DOHH2 (cell line): ENCODE results near the gene SMAD7.

Experiments used
- H3F3A ChIP-seq: fragments of 200-600 bp; sonication (generic), shearing (Covaris generic); 2 replicates; pipeline ENCODE4 v1.6.0; 2016; ENCODE audit warnings: antibody characterized with exemption, mild to moderate bottlenecking; ENCODE audit not compliant: control insufficient read depth, insufficient read depth
- H3K27ac ChIP-seq: fragments of 200-600 bp; sonication (generic); 2 replicates; pipeline ENCODE4 v1.5.1; 2014; ENCODE audit warnings: low read depth, mild to moderate bottlenecking, low read length, moderate library complexity
- H3K27me3 ChIP-seq: fragments of 200-600 bp; sonication (generic); 2 replicates; pipeline ENCODE4 v1.6.1; 2014; ENCODE audit warnings: mild to moderate bottlenecking, low read length, mixed read lengths; ENCODE audit not compliant: control insufficient read depth
- H3K36me3 ChIP-seq: fragments of 200-600 bp; sonication (generic); 2 replicates; pipeline ENCODE4 v1.6.1; 2014; ENCODE audit warnings: mild to moderate bottlenecking, low read length, moderate library complexity, mixed read lengths; ENCODE audit not compliant: control insufficient read depth
- H3K4me1 ChIP-seq: fragments of 200-600 bp; sonication (generic); 2 replicates; pipeline ENCODE4 v1.6.1; 2014; ENCODE audit warnings: mild to moderate bottlenecking, low read length, mixed read lengths; ENCODE audit not compliant: control insufficient read depth
- H3K4me2 ChIP-seq: fragments of 200-600 bp; sonication (generic); 2 replicates; pipeline ENCODE4 v1.6.0; 2014; ENCODE audit warnings: mild to moderate bottlenecking, low read length, moderate library complexity
- H3K4me3 ChIP-seq: fragments of 200-600 bp; sonication (generic); 2 replicates; pipeline ENCODE4 v1.5.1; 2014; ENCODE audit warnings: mild to moderate bottlenecking, low read length, mixed read lengths
- H3K79me2 ChIP-seq: fragments of 200-600 bp; sonication (generic); 2 replicates; pipeline ENCODE4 v1.6.1; 2014; ENCODE audit warnings: mild to moderate bottlenecking, low read length, mixed read lengths; ENCODE audit not compliant: control insufficient read depth
- H3K9me2 ChIP-seq: fragments of 200-600 bp; sonication (generic); replicated peaks from 2 replicates; pipeline ENCODE4 v1.6.1; 2014; ENCODE audit warnings: mild to moderate bottlenecking, low read length, mixed read lengths; ENCODE audit not compliant: control insufficient read depth
- H3K9me3 ChIP-seq: fragments of 200-600 bp; sonication (generic); 2 replicates; pipeline ENCODE4 v1.6.1; 2014; ENCODE audit warnings: antibody characterized with exemption, low read length, mixed read lengths; ENCODE audit not compliant: control insufficient read depth, insufficient read depth
- H4K20me1 ChIP-seq: fragments of 200-600 bp; sonication (generic); 2 replicates; pipeline ENCODE4 v1.6.0; 2014; ENCODE audit warnings: low read depth, mild to moderate bottlenecking, antibody characterized with exemption, low read length, moderate library complexity; ENCODE audit not compliant: control insufficient read depth, insufficient read depth
- CTCF ChIP-seq: fragments of 200-600 bp; sonication (generic); IDR thresholded peaks from one replicate; pipeline ENCODE4 v1.5.1; 2014; ENCODE audit warnings: antibody characterized with exemption, mild to moderate bottlenecking, low read depth, low read length; ENCODE audit not compliant: poor library complexity, severe bottlenecking
- EZH2phosphoT487 ChIP-seq: fragments of 200-600 bp; sonication (generic); IDR thresholded peaks from 2 replicates; pipeline ENCODE4 v1.6.1; 2017; ENCODE audit warnings: borderline replicate concordance, mild to moderate bottlenecking, antibody characterized with exemption, low read length, moderate library complexity, mixed read lengths

SMAD7 gene

GRCh38 chr18:48925491-48925780, 25.3 kb downstream of the SMAD7 start:
- H3K4me3 ChIP-seq: no peak overlapping the region
- no peak overlapping the region for H3K4me2 ChIP-seq
- no peaks in the 10 kb centered on the region for H3K79me2 ChIP-seq
- H3K36me3 ChIP-seq: no peaks in the 10 kb centered on the region
- H3K27ac ChIP-seq: no peak overlapping the region
- H4K20me1 ChIP-seq: no peaks in the 10 kb centered on the region
- H3K9me2 ChIP-seq: no peaks in the 10 kb centered on the region
- TF ChIP-seq EZH2phosphoT487 (no peak), CTCF (no peak)
- no peaks in the 10 kb centered on the region for H3F3A ChIP-seq
- no peaks in the 10 kb centered on the region for H3K9me3 ChIP-seq
- peaks cover 57% of the 10 kb centered on the region for H3K4me1 ChIP-seq
- 0 out of 2 replicates have a peak, but pooled peaks cover 3% of the 10 kb centered on the region for H3K27me3 ChIP-seq

GRCh38 chr18:48924630-48925490, 25.9 kb downstream of the SMAD7 start:
- TF ChIP-seq CTCF (no peak), EZH2phosphoT487 (no peak)
- Histone ChIP-seq H3K4me2 (no peak overlapping the region), H3K36me3 (no peaks in the 10 kb centered on the region), H3K4me3 (no peak overlapping the region), H4K20me1 (no peaks in the 10 kb centered on the region), H3K9me2 (no peaks in the 10 kb centered on the region), H3K27me3 (0 out of 2 replicates have a peak, but pooled peaks cover 3% of the 10 kb centered on the region), H3K4me1 (peaks cover 56% of the 10 kb centered on the region), H3K9me3 (no peaks in the 10 kb centered on the region), H3F3A (no peaks in the 10 kb centered on the region), H3K79me2 (no peaks in the 10 kb centered on the region), H3K27ac (no peak overlapping the region)

- Histone ChIP-seq H3K27me3 (peaks cover 3% of the 10 kb centered on the region; the same call in 1 of the 2 replicates), H3K4me1 (peaks cover 50% of the 10 kb centered on the region), H3K4me3 (no peak overlapping the region), H3K4me2 (no peak overlapping the region), H3F3A (no peaks in the 10 kb centered on the region), H3K79me2 (no peaks in the 10 kb centered on the region), H3K36me3 (no peaks in the 10 kb centered on the region), H3K27ac (no peak overlapping the region), H3K9me3 (no peaks in the 10 kb centered on the region), H3K9me2 (no peaks in the 10 kb centered on the region), H4K20me1 (no peaks in the 10 kb centered on the region)
- TF ChIP-seq CTCF (no peak), EZH2phosphoT487 (no peak)
Observed at GRCh38 chr18:48923746-48924629, 26.8 kb downstream of the SMAD7 start.
